ENCODE measurements around the gene OOSP4A.

OOSP4A gene

GRCh38 chr11:59997800-59998199 is 34.0 kb downstream of the OOSP4A start:
- Mint-ChIP-seq H3K4me3 (no peak overlapping the region), H3K36me3 (ENCODE audit: low read depth) (no peaks in the 10 kb centered on the region), H3K9me3 (no peaks in the 10 kb centered on the region), H3K27me3 (ENCODE audit: low read depth, poor library complexity) (peaks cover 4% of the 10 kb centered on the region), H3K27ac (no peak overlapping the region), H3K4me1 (peaks cover 13% of the 10 kb centered on the region)
- TF ChIP-seq, protein P1, sequence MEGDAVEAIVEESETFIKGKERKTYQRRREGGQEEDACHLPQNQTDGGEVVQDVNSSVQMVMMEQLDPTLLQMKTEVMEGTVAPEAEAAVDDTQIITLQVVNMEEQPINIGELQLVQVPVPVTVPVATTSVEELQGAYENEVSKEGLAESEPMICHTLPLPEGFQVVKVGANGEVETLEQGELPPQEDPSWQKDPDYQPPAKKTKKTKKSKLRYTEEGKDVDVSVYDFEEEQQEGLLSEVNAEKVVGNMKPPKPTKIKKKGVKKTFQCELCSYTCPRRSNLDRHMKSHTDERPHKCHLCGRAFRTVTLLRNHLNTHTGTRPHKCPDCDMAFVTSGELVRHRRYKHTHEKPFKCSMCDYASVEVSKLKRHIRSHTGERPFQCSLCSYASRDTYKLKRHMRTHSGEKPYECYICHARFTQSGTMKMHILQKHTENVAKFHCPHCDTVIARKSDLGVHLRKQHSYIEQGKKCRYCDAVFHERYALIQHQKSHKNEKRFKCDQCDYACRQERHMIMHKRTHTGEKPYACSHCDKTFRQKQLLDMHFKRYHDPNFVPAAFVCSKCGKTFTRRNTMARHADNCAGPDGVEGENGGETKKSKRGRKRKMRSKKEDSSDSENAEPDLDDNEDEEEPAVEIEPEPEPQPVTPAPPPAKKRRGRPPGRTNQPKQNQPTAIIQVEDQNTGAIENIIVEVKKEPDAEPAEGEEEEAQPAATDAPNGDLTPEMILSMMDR (IDR thresholded peaks at IDR 0.05), result no peak
- no peak for DNase-seq

- Mint-ChIP-seq H3K27me3 (ENCODE audit: low read depth, poor library complexity) (peaks cover 9% of the 10 kb centered on the region), H3K9me3 (no peaks in the 10 kb centered on the region), H3K4me3 (no peak overlapping the region), H3K4me1 (peaks cover 13% of the 10 kb centered on the region), H3K36me3 (ENCODE audit: low read depth) (no peaks in the 10 kb centered on the region), H3K27ac (peak overlapping the region; percentile 33)
- DNase-seq, result no peak
- TF ChIP-seq, protein P1 (IDR thresholded peaks at IDR 0.05), result no peak
These were observed 35.9 kb downstream of the OOSP4A start for GRCh38 chr11:59999691-60000090.

GRCh38 chr11:60003729-60004128 is 39.9 kb downstream of the OOSP4A start:
- no peak overlapping the region for H3K27ac Mint-ChIP-seq
- peaks cover 6% of the 10 kb centered on the region for H3K27me3 Mint-ChIP-seq (ENCODE audit: low read depth, poor library complexity)
- H3K9me3 Mint-ChIP-seq, result no peaks in the 10 kb centered on the region
- peaks cover 13% of the 10 kb centered on the region for H3K4me1 Mint-ChIP-seq
- no peak overlapping the region for H3K4me3 Mint-ChIP-seq
- no peak for DNase-seq
- TF ChIP-seq, protein P1 (IDR thresholded peaks at IDR 0.05), result no peak
- H3K36me3 Mint-ChIP-seq (ENCODE audit: low read depth), result no peaks in the 10 kb centered on the region

DNA sequence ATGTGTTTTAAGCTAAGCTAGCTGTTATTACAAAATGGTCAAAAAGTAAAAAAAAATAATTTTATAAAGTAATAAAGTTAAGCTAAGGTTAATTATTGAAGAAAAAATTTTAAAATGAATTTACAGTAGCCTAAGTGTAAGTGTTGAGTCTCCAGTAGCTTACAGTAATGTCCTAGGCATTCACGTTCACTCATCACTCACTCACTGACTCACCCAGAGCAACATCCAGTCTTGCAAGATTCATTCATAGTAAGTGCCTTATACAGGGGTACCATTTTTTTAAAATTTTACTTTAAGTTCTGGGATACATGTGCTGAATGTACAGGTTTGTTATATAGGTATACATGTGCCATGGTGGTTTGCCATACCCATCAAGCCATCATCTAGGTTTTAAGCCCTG is 41.5 kb downstream of the OOSP4A start:
- TF ChIP-seq, protein P1 (IDR thresholded peaks at IDR 0.05), result no peak
- H3K4me3 Mint-ChIP-seq, result no peak overlapping the region
- DNase-seq, result no peak
- no peaks in the 10 kb centered on the region for H3K9me3 Mint-ChIP-seq
- H3K27ac Mint-ChIP-seq, result no peak overlapping the region
- H3K36me3 Mint-ChIP-seq (ENCODE audit: low read depth), result no peaks in the 10 kb centered on the region
- H3K27me3 Mint-ChIP-seq (ENCODE audit: low read depth, poor library complexity), result peaks cover 6% of the 10 kb centered on the region
- peaks cover 2% of the 10 kb centered on the region for H3K4me1 Mint-ChIP-seq

- Mint-ChIP-seq H3K9me3 (peaks cover 5% of the 10 kb centered on the region), H3K27me3 (ENCODE audit: low read depth, poor library complexity) (peaks cover 4% of the 10 kb centered on the region), H3K4me3 (no peak within 1 kb of the TSS), H3K4me1 (no peaks in the 10 kb centered on the region), H3K27ac (no peak within 1 kb of the TSS), H3K36me3 (ENCODE audit: low read depth) (no peaks in the 10 kb centered on the region)
- TF ChIP-seq, protein P1 (IDR thresholded peaks at IDR 0.05), result no peak
- DNase-seq, result no peak
These were observed 53.0 kb downstream of the OOSP4A start, which contains the start of gene OOSP4B for GRCh38 chr11:60016881-60017280. Gene OOSP4B, plus strand, starts transcription at chr11:60017181.

- TF ChIP-seq, protein P1 (IDR thresholded peaks at IDR 0.05), result no peak
- Mint-ChIP-seq H3K4me3 (no peak overlapping the region), H3K36me3 (ENCODE audit: low read depth) (no peaks in the 10 kb centered on the region), H3K27me3 (ENCODE audit: low read depth, poor library complexity) (peaks cover 4% of the 10 kb centered on the region), H3K4me1 (no peaks in the 10 kb centered on the region), H3K27ac (peak overlapping the region; percentile 36), H3K9me3 (peaks cover 5% of the 10 kb centered on the region)
- DNase-seq, result no peak
These were observed 54.2 kb downstream of the OOSP4A start for GRCh38 chr11:60018058-60018457.

Measured in nephron progenitor cell (in vitro differentiated cells).